ENCODE results near the gene CD8B. TPM values are rescaled to one million over a fixed set of nuclear protein-coding genes. Genes with fewer than 3 reads are reported as not detected.

The CD8B gene
- total and polyA plus RNA-seq, 2 experiments from 2014 or later: 0.31 to 0.63 TPM

- TF ChIP-seq EZH2 (IDR thresholded peaks at IDR 0.05; ENCODE audit: low read depth, unreplicated experiment) (no peak), JUNB (IDR thresholded peaks at IDR 0.05; ENCODE audit: unreplicated experiment) (no peak), CTCF (conservative IDR thresholded peaks at IDR 0.05; ENCODE audit: low read depth in 2 of 2) (no peak), REST (IDR thresholded peaks at IDR 0.05; ENCODE audit: unreplicated experiment) (no peak), ZNF331 (CRISPR knock-in tag; IDR thresholded peaks at IDR 0.05; ENCODE audit: low read depth) (no peak), ETS1 (IDR thresholded peaks at IDR 0.05) (no peak)
Observed at GRCh38 chr2:86781363-86781762, 80.3 kb downstream of the CD8B start (continued).

- no peaks in the 10 kb centered on the region for H4K20me1 ChIP-seq (replicated peaks; ENCODE audit: insufficient read depth)
- no peak overlapping the region for H3K4me3 ChIP-seq
- H3K4me2 ChIP-seq: no peak overlapping the region
- Mint-ChIP-seq H3K9me3 (no peaks in the 10 kb centered on the region), H3K27ac (no peak overlapping the region), H3K4me3 (no peak overlapping the region), H3K27me3 (ENCODE audit: insufficient read depth, low read depth, poor library complexity) (no peaks in the 10 kb centered on the region), H3K36me3 (ENCODE audit: low read depth) (no peaks in the 10 kb centered on the region; the same call in 2 of the 3 replicates), H3K4me1 (no peaks in the 10 kb centered on the region)
- H3K27me3 ChIP-seq (ENCODE audit: insufficient read depth): no peaks in the 10 kb centered on the region
- ATAC-seq (no peak), DNase-seq (ENCODE audit: low spot score) (no peak)
- no peaks in the 10 kb centered on the region for H3K79me2 ChIP-seq (replicated peaks; ENCODE audit: insufficient read depth)
- no peaks in the 10 kb centered on the region for H3F3A ChIP-seq (replicated peaks; ENCODE audit: low read depth)
- no peak overlapping the region for H3K27ac ChIP-seq (ENCODE audit: low read depth)
- H3K36me3 ChIP-seq (ENCODE audit: insufficient read depth): no peaks in the 10 kb centered on the region
- no peaks in the 10 kb centered on the region for H3K9me2 ChIP-seq (ENCODE audit: insufficient read depth)
- no peak overlapping the region for H2AFZ ChIP-seq
- no peaks in the 10 kb centered on the region for H3K4me1 ChIP-seq (ENCODE audit: insufficient read depth)
- TF ChIP-seq POLR2AphosphoS5 (IDR thresholded peaks at IDR 0.05; ENCODE audit: low read depth) (no peak), ZNF114 (CRISPR knock-in tag; IDR thresholded peaks at IDR 0.05) (no peak), EZH2 (IDR thresholded peaks at IDR 0.05; ENCODE audit: low read depth, unreplicated experiment) (no peak), CTCF (conservative IDR thresholded peaks at IDR 0.05; ENCODE audit: low read depth in 2 of 2) (no peak), ZNF462 (CRISPR knock-in tag; IDR thresholded peaks at IDR 0.05) (no peak)
Observed at GRCh38 chr2:86779971-86780370, 81.7 kb downstream of the CD8B start.

Data from GM23338 (cell line).